HEK293T (cell line): ENCODE data around the gene ITGB5.

Experiments
- ARNT ChIP-seq: fragments of 450-650 bp; IDR thresholded peaks from 2 replicates; pipeline ENCODE4 v1.6.1; 2017; ENCODE audit warnings: mild to moderate bottlenecking
- BHLHE40 ChIP-seq: fragments of 450-650 bp; IDR thresholded peaks from 2 replicates; pipeline ENCODE4 v1.6.1; 2016; ENCODE audit warnings: mild to moderate bottlenecking, moderate library complexity, borderline replicate concordance
- CTBP1 ChIP-seq: fragments of 450-650 bp; IDR thresholded peaks from 2 replicates; pipeline ENCODE4 v1.6.1; 2016; ENCODE audit warnings: borderline replicate concordance
- FOXA1 ChIP-seq: fragments of 450-650 bp; IDR thresholded peaks from 2 replicates; pipeline ENCODE4 v1.6.1; 2016; ENCODE audit warnings: mild to moderate bottlenecking
- FOXK2 ChIP-seq: fragments of 450-650 bp; IDR thresholded peaks from 2 replicates; pipeline ENCODE4 v1.6.1; 2016; ENCODE audit warnings: mild to moderate bottlenecking
- FOXM1 ChIP-seq: fragments of 450-650 bp; IDR thresholded peaks from 2 replicates; pipeline ENCODE4 v1.6.1; 2017; ENCODE audit warnings: mild to moderate bottlenecking, borderline replicate concordance
- LEF1 ChIP-seq: fragments of 450-650 bp; IDR thresholded peaks from 2 replicates; pipeline ENCODE4 v1.6.1; 2017; ENCODE audit warnings: mild to moderate bottlenecking, borderline replicate concordance
- NFRKB ChIP-seq: fragments of 450-650 bp; IDR thresholded peaks from 2 replicates; pipeline ENCODE4 v1.6.1; 2016; ENCODE audit warnings: mild to moderate bottlenecking, moderate library complexity
- PKNOX1 ChIP-seq: fragments of 450-650 bp; IDR thresholded peaks from 2 replicates; pipeline ENCODE4 v1.6.1; 2016
- SP1 ChIP-seq: fragments of 450-650 bp; IDR thresholded peaks from 2 replicates; pipeline ENCODE4 v1.6.1; 2017
- TARDBP ChIP-seq: fragments of 450-650 bp; IDR thresholded peaks from 2 replicates; pipeline ENCODE4 v1.6.1; 2016
- ZNF384 ChIP-seq: fragments of 450-650 bp; IDR thresholded peaks from 2 replicates; pipeline ENCODE4 v1.6.1; 2016

- TF ChIP-seq FOXA1 (no peak), FOXK2 (no peak), FOXM1 (no peak), NFRKB (no peak), SP1 (no peak), BHLHE40 (no peak), LEF1 (no peak), TARDBP (no peak), CTBP1 (no peak), ARNT (no peak), ZNF384 (no peak), PKNOX1 (no peak)
Measured at GRCh38 chr3:124886168-124887056, 753 bp downstream of the ITGB5 start.
